A673 (cell line): Measurements from ENCODE around the gene PHETA1.

Source experiments
- EZH2 ChIP-seq: fragments of 200-600 bp; sonication (generic); IDR thresholded peaks from 2 replicates; pipeline ENCODE4 v1.6.1; 2017; ENCODE audit warnings: borderline replicate concordance, low read depth, mild to moderate bottlenecking, mixed read lengths, antibody characterized with exemption, low read length; ENCODE audit not compliant: poor library complexity, severe bottlenecking
- TF ChIP-seq, protein P1 (sequence below): fragments of 300-800, 200-600 bp; sonication (generic); conservative IDR thresholded peaks from 2 replicates; pipeline ENCODE4 v1.5.1; 2017; ENCODE audit warnings: low read depth, mild to moderate bottlenecking, antibody characterized with exemption, low read length, moderate library complexity, mixed read lengths

DNA sequence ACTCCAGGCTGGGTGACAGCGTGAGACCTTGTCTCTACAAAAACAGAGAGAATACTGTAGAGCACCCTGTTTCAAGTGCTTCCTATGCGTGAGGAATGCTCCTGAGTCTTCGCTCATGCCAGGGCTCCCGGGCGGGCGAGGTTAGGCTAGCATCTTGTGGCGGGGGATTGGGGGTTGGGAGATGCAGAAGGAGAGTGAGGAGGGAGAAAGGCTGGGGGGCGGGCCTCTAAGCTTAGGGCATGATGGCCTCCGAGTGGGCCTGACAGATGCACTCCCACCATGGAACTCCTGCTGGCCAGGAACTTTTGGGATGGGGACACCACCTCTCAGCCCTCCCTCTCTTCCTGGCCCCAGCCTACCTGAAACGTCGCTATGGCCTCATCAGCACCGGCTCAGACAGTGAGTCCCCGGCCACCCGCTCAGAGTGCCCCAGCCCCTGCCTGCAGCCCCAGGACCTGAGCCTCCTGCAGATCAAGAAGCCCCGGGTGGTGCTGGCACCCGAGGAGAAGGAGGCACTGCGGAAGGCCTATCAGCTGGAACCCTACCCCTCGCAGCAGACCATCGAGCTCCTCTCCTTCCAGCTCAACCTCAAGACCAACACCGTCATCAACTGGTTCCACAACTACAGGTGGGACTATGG, 27.3 kb downstream of the PHETA1 start:
- TF ChIP-seq, protein P1, sequence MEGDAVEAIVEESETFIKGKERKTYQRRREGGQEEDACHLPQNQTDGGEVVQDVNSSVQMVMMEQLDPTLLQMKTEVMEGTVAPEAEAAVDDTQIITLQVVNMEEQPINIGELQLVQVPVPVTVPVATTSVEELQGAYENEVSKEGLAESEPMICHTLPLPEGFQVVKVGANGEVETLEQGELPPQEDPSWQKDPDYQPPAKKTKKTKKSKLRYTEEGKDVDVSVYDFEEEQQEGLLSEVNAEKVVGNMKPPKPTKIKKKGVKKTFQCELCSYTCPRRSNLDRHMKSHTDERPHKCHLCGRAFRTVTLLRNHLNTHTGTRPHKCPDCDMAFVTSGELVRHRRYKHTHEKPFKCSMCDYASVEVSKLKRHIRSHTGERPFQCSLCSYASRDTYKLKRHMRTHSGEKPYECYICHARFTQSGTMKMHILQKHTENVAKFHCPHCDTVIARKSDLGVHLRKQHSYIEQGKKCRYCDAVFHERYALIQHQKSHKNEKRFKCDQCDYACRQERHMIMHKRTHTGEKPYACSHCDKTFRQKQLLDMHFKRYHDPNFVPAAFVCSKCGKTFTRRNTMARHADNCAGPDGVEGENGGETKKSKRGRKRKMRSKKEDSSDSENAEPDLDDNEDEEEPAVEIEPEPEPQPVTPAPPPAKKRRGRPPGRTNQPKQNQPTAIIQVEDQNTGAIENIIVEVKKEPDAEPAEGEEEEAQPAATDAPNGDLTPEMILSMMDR, result no peak
- TF ChIP-seq EZH2, result no peak
